K562 (cell line): ENCODE results near the gene VARS1. TPM values are rescaled to one million over a fixed set of nuclear protein-coding genes. Genes with fewer than 3 reads are reported as not detected.

ENCODE experiments used
- DACH1 ChIP-seq: fragments of 450-650 bp; IDR thresholded peaks from 2 replicates; pipeline ENCODE4 v1.6.1; 2018; ENCODE audit not compliant: partially characterized antibody
- NCOA1 ChIP-seq: fragments of 450-650 bp; IDR thresholded peaks from 2 replicates; pipeline ENCODE4 v1.6.1; 2016; ENCODE audit warnings: low read depth
- PURB ChIP-seq: sonication (generic); formaldehyde crosslinking; IDR thresholded peaks from 2 replicates; pipeline ENCODE4 v1.9.0; 2021; ENCODE audit warnings: low read depth, mild to moderate bottlenecking, missing genetic modification reagents
- SRF ChIP-seq, 2 experiments: fragments of 250-450, 450-650 bp in 1 of 2; sonication (Bioruptor Pico) in 1 of 2; sonication (generic) in 1 of 2; formaldehyde crosslinking; IDR thresholded peaks; 2 replicates each; pipeline versions ENCODE4 v1.5.0 to v1.5.1; 2020 to 2022; ENCODE audit warnings: mild to moderate bottlenecking in 1 of 2, missing genetic modification reagents in 1 of 2
- STAT5A ChIP-seq: IDR thresholded peaks from 2 replicates; pipeline ENCODE4 v1.6.1; 2012; ENCODE audit warnings: low read length, inconsistent platforms, borderline replicate concordance
- ZKSCAN3 ChIP-seq: fragments of 250-450 bp; sonication (Bioruptor Pico); IDR thresholded peaks from 2 replicates; pipeline ENCODE4 v1.4.0; 2020
- ZNF146 ChIP-seq: IDR thresholded peaks from one replicate; pipeline ENCODE4 v1.6.1; 2018; ENCODE audit warnings: missing compliant biosample characterization; ENCODE audit not compliant: unreplicated experiment
- ZNF644 ChIP-seq: fragments of 200-800 bp; sonication (Bioruptor generic); IDR thresholded peaks from 2 replicates; pipeline ENCODE4 v1.6.1; 2016; ENCODE audit warnings: low read depth, missing genetic modification characterization, missing compliant biosample characterization
- ZNF830 ChIP-seq: fragments of 250-450 bp; sonication (Bioruptor Pico); IDR thresholded peaks from 2 replicates; pipeline ENCODE4 v1.5.0; 2021; ENCODE audit warnings: mild to moderate bottlenecking
- polyA plus RNA-seq, 8 experiments: library from polyadenylated mRNA; depleted of rRNA in 4 of 8; stranded (reverse) in 5 of 8; unstranded in 3 of 8; fragments of >200 nt; fragmentation: Nextera tagmentation in 2 of 8; fragmentation: Illumina TruSeq in 1 of 8; extraction: Ambion mirVana in 2 of 8; extraction: Trizol in 1 of 8; gene quantifications; 2 replicates each; pipeline versions ENCODE4 v1.2.1 to v1.2.3, GENCODE V29; 2011 to 2014; ENCODE audit warnings: inconsistent platforms in 1 of 8, missing spikeins in 1 of 8
- total RNA-seq, 7 experiments: library from RNA; depleted of rRNA in 6 of 7; stranded (reverse); fragments of >200 nt in 6 of 7; fragmentation: Illumina TruSeq in 2 of 7; extraction: Trizol in 2 of 7; gene quantifications; 2 replicates each; pipeline versions ENCODE4 v1.2.1 to v1.2.3, GENCODE V29; 2011 to 2021; ENCODE audit warnings: low replicate concordance in 1 of 7
- TF ChIP-seq, protein P1 (sequence below): fragments of 200-400 bp; formaldehyde crosslinking; IDR thresholded peaks from 2 replicates; pipeline ENCODE4 v1.6.1; 2017; ENCODE audit warnings: mild to moderate bottlenecking, low read depth, low read length, moderate library complexity
- TF ChIP-seq, protein P2 (sequence below): sonication (generic); formaldehyde crosslinking; IDR thresholded peaks from 2 replicates; pipeline ENCODE4 v1.8.1; 2023; ENCODE audit warnings: mild to moderate bottlenecking, missing genetic modification reagents
- TF ChIP-seq, protein P3 (sequence below): sonication (generic); formaldehyde crosslinking; IDR thresholded peaks from 2 replicates; pipeline ENCODE4 v1.8.0; 2023; ENCODE audit warnings: mild to moderate bottlenecking, missing genetic modification reagents
- TF ChIP-seq, protein P4 (sequence below), 2 experiments: fragments of 450-650 bp; IDR thresholded peaks; 2 replicates each; pipeline ENCODE4 v1.6.1; 2016
- TF ChIP-seq, protein P5 (sequence below): fragments of 450-650 bp; formaldehyde crosslinking; IDR thresholded peaks from 2 replicates; pipeline ENCODE4 v1.4.0; 2020; ENCODE audit warnings: mild to moderate bottlenecking, moderate library complexity

VARS1 gene
- total and polyA plus RNA-seq, 9 of the 15 experiments (the other 6 are each of a cell fraction or from before 2014, with no cell fraction given), result 2.9 to 488 (median 130) TPM

DNA sequence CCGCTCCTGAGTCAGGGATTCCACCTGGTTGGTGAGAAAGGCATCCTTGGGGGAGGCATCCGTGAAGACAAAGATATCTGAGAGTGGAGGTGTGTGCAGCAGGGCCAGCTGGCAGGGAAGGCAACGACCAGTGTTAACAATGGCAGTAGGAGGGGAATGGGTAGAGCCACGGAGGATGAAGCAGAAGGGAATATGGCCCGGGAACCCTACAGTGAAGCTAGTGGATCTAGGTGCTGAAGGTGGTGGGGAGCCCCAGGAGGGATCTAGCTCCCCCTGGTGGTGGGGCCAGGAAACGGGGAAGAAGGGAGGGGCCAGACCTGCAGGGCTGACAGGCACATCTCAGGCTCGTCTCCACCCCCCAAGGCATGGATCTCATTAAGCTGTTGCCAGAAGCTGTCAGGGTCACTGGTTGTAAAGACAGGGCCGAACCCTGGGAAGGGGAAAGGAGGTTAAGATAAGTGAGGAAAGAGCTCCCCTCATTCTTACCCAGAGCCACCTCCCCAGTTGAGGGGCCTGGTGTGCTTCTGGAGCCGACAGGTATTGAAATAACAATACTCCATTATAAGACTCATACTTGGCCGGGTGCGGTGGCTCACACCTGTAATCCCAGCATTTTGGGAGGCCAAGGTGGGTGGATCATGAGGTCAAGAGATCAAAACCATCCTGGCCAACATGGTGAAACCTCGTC is 25.7 kb downstream of the VARS1 start (continued):
- TF ChIP-seq PURB (CRISPR knock-in tag) (no peak; the same call in 1 of the 2 replicates), NCOA1 (no peak), ZNF146 (no peak), ZNF830 (CRISPR knock-in tag) (no peak), SRF (CRISPR knock-in tag; IDR thresholded peaks at IDR 0.05) (peak in 1 of 2 experiments; percentile 51; a peak in 1 of 4 replicates), ZKSCAN3 (CRISPR knock-in tag) (no peak), ZNF644 (tag) (no peak), STAT5A (no peak), DACH1 (peak; percentile 34)
- TF ChIP-seq, protein P1, sequence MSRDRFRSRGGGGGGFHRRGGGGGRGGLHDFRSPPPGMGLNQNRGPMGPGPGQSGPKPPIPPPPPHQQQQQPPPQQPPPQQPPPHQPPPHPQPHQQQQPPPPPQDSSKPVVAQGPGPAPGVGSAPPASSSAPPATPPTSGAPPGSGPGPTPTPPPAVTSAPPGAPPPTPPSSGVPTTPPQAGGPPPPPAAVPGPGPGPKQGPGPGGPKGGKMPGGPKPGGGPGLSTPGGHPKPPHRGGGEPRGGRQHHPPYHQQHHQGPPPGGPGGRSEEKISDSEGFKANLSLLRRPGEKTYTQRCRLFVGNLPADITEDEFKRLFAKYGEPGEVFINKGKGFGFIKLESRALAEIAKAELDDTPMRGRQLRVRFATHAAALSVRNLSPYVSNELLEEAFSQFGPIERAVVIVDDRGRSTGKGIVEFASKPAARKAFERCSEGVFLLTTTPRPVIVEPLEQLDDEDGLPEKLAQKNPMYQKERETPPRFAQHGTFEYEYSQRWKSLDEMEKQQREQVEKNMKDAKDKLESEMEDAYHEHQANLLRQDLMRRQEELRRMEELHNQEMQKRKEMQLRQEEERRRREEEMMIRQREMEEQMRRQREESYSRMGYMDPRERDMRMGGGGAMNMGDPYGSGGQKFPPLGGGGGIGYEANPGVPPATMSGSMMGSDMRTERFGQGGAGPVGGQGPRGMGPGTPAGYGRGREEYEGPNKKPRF, result no peak
- TF ChIP-seq, protein P2, sequence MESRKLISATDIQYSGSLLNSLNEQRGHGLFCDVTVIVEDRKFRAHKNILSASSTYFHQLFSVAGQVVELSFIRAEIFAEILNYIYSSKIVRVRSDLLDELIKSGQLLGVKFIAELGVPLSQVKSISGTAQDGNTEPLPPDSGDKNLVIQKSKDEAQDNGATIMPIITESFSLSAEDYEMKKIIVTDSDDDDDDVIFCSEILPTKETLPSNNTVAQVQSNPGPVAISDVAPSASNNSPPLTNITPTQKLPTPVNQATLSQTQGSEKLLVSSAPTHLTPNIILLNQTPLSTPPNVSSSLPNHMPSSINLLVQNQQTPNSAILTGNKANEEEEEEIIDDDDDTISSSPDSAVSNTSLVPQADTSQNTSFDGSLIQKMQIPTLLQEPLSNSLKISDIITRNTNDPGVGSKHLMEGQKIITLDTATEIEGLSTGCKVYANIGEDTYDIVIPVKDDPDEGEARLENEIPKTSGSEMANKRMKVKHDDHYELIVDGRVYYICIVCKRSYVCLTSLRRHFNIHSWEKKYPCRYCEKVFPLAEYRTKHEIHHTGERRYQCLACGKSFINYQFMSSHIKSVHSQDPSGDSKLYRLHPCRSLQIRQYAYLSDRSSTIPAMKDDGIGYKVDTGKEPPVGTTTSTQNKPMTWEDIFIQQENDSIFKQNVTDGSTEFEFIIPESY, result peak; percentile 92
- TF ChIP-seq, protein P3, sequence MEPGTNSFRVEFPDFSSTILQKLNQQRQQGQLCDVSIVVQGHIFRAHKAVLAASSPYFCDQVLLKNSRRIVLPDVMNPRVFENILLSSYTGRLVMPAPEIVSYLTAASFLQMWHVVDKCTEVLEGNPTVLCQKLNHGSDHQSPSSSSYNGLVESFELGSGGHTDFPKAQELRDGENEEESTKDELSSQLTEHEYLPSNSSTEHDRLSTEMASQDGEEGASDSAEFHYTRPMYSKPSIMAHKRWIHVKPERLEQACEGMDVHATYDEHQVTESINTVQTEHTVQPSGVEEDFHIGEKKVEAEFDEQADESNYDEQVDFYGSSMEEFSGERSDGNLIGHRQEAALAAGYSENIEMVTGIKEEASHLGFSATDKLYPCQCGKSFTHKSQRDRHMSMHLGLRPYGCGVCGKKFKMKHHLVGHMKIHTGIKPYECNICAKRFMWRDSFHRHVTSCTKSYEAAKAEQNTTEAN, result peak; percentile 93
- TF ChIP-seq, protein P4, sequence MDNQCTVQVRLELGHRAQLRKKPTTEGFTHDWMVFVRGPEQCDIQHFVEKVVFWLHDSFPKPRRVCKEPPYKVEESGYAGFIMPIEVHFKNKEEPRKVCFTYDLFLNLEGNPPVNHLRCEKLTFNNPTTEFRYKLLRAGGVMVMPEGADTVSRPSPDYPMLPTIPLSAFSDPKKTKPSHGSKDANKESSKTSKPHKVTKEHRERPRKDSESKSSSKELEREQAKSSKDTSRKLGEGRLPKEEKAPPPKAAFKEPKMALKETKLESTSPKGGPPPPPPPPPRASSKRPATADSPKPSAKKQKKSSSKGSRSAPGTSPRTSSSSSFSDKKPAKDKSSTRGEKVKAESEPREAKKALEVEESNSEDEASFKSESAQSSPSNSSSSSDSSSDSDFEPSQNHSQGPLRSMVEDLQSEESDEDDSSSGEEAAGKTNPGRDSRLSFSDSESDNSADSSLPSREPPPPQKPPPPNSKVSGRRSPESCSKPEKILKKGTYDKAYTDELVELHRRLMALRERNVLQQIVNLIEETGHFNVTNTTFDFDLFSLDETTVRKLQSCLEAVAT (IDR thresholded peaks at IDR 0.05), result peak in 1 of 2 experiments; percentile 64; a peak in 2 of 4 replicates
- TF ChIP-seq, protein P5, sequence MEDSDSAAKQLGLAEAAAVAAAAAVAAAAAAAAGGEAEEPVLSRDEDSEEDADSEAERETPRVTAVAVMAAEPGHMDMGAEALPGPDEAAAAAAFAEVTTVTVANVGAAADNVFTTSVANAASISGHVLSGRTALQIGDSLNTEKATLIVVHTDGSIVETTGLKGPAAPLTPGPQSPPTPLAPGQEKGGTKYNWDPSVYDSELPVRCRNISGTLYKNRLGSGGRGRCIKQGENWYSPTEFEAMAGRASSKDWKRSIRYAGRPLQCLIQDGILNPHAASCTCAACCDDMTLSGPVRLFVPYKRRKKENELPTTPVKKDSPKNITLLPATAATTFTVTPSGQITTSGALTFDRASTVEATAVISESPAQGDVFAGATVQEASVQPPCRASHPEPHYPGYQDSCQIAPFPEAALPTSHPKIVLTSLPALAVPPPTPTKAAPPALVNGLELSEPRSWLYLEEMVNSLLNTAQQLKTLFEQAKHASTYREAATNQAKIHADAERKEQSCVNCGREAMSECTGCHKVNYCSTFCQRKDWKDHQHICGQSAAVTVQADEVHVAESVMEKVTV (CRISPR knock-in tag), result peak; percentile 99
